NT2/D1 (cell line): ENCODE results near the gene NSL1.
A peak's percentile ranks its signal among the peaks of the same experiment; 100 is the strongest.

Experiments
- DNase-seq: peaks from one replicate; pipeline ENCODE4 v3.0.0-alpha.2; 2011; ENCODE audit warnings: low read depth, low spot score
- H3K27me3 ChIP-seq: 2 replicates; pipeline ENCODE4 v1.6.0; 2011; ENCODE audit warnings: mild to moderate bottlenecking; ENCODE audit not compliant: insufficient read length, insufficient read depth
- H3K36me3 ChIP-seq: 2 replicates; pipeline ENCODE4 v1.6.1; 2011; ENCODE audit warnings: mild to moderate bottlenecking, low read length, mixed read lengths; ENCODE audit not compliant: insufficient read depth, insufficient read length
- H3K4me1 ChIP-seq: 2 replicates; pipeline ENCODE4 v1.5.1; 2011; ENCODE audit not compliant: insufficient read depth, insufficient read length
- H3K4me3 ChIP-seq: 2 replicates; pipeline ENCODE4 v1.5.1; 2011; ENCODE audit warnings: low read depth; ENCODE audit not compliant: insufficient read length
- H3K9ac ChIP-seq: 2 replicates; pipeline ENCODE4 v1.6.0; 2011; ENCODE audit warnings: low read depth; ENCODE audit not compliant: insufficient read length
- H3K9me3 ChIP-seq: 2 replicates; pipeline ENCODE4 v1.5.1; 2011; ENCODE audit warnings: mild to moderate bottlenecking, low read length; ENCODE audit not compliant: insufficient read depth
- SUZ12 ChIP-seq: IDR thresholded peaks from 2 replicates; pipeline ENCODE4 v1.6.1; 2011; ENCODE audit not compliant: insufficient read length, insufficient read depth; ENCODE audit errors: extremely low read depth
- YY1 ChIP-seq: IDR thresholded peaks from 2 replicates; pipeline ENCODE4 v1.6.1; 2011; ENCODE audit not compliant: insufficient read length, insufficient read depth
- ZNF274 ChIP-seq: IDR thresholded peaks from 2 replicates; pipeline ENCODE4 v1.6.1; 2011; ENCODE audit warnings: mild to moderate bottlenecking, low read depth, low read length

NSL1 gene

DNA sequence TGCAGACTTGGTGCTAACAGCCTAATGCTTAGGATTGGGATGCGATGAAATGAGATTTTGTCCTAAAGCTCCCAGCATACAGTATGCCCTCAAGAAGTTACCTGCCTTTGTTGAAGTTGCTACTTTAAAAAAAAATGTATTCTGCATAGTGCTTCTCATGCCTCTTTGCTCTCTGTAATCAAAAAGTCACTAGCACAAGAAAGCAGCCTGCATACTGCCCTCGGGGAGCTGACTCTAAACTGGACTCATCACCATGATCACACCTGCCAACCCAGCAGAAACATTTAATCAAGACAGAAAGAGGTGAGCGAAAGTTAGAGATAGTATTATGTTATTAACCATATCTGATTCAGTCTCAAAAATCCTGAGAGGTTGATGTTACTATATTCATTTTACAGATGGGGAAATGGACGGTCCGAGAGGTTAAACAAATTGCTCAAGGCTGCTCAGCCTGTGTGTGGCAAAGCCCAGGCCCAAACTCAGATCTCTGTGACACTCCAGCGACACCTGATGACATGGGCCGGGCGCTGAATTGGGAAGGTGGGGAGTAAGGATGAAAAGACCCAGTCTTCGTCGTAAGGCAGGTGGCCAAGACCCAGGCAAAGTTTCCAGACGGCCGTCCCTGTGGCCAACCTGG, 93.0 kb downstream of the NSL1 start:
- Histone ChIP-seq H3K4me3 (peak overlapping the region; percentile 51), H3K36me3 (no peaks in the 10 kb centered on the region), H3K4me1 (peaks cover 4% of the 10 kb centered on the region), H3K9ac (peak overlapping the region; percentile 24), H3K27me3 (peaks cover 68% of the 10 kb centered on the region), H3K9me3 (no peaks in the 10 kb centered on the region)
- TF ChIP-seq YY1: no peak
- TF ChIP-seq SUZ12: no peak
- no peak for TF ChIP-seq ZNF274
- no peak for DNase-seq

DNA sequence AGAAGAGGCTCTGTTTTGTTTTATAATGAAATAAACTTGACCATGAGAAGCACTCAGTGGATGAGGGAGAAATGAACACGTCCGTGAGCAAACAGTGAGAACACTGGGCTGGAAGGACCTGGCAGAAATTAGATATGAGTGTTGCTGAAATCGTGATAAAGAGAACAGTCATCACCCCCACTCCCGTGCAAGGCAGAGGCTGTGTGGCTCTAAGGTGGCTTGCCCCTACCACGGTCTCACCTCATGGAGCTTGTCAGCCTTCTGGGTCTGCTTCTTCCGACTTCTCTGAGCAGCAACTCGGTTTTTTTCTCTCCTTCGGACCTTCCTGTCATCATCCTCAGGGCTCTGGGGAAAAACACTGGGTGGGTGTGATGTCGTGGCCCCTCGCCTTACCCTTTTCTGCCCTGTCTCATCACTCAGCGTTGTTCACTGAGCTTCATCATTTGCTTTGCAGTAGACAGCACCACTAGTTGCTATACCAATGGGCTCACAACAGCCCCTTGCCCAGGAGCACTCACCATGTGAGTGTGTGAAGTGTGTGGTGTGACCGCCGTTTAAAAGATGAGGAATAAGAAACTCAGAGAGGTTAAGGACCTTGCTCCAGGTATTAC, 94.8 kb downstream of the NSL1 start:
- H3K4me3 ChIP-seq: no peak overlapping the region
- H3K4me1 ChIP-seq: peaks cover 9% of the 10 kb centered on the region
- no peak overlapping the region for H3K9ac ChIP-seq
- H3K27me3 ChIP-seq: peaks cover 51% of the 10 kb centered on the region
- no peaks in the 10 kb centered on the region for H3K36me3 ChIP-seq
- H3K9me3 ChIP-seq: no peaks in the 10 kb centered on the region
- TF ChIP-seq YY1 (no peak), SUZ12 (no peak), ZNF274 (no peak)
- no peak for DNase-seq

- H3K4me1 ChIP-seq: peaks cover 9% of the 10 kb centered on the region
- no peak overlapping the region for H3K9ac ChIP-seq
- DNase-seq: peak; percentile 70
- TF ChIP-seq SUZ12 (no peak), ZNF274 (no peak), YY1 (no peak)
- H3K9me3 ChIP-seq: no peaks in the 10 kb centered on the region
- H3K4me3 ChIP-seq: no peak overlapping the region
- H3K36me3 ChIP-seq: no peaks in the 10 kb centered on the region
- H3K27me3 ChIP-seq: peaks cover 14% of the 10 kb centered on the region
These were observed 98.6 kb downstream of the NSL1 start for GRCh38 chr1:212692774-212693644.

GRCh38 chr1:212691561-212692071, 100.0 kb downstream of the NSL1 start:
- H3K4me3 ChIP-seq: no peak overlapping the region
- no peaks in the 10 kb centered on the region for H3K36me3 ChIP-seq
- peaks cover under 1% of the 10 kb centered on the region for H3K27me3 ChIP-seq
- H3K9me3 ChIP-seq: no peaks in the 10 kb centered on the region
- H3K4me1 ChIP-seq: peaks cover 9% of the 10 kb centered on the region
- TF ChIP-seq ZNF274: no peak
- no peak for TF ChIP-seq SUZ12
- no peak for TF ChIP-seq YY1
- H3K9ac ChIP-seq: no peak overlapping the region
- no peak for DNase-seq

GRCh38 chr1:212690816-212691403, 100.7 kb downstream of the NSL1 start:
- H3K4me1 ChIP-seq: peaks cover 9% of the 10 kb centered on the region
- no peak for DNase-seq
- TF ChIP-seq SUZ12: no peak
- no peak for TF ChIP-seq YY1
- no peak for TF ChIP-seq ZNF274
- no peak overlapping the region for H3K9ac ChIP-seq
- no peaks in the 10 kb centered on the region for H3K36me3 ChIP-seq
- H3K27me3 ChIP-seq: no peaks in the 10 kb centered on the region
- no peak overlapping the region for H3K4me3 ChIP-seq
- H3K9me3 ChIP-seq: no peaks in the 10 kb centered on the region

- H3K9me3 ChIP-seq: no peaks in the 10 kb centered on the region
- H3K4me3 ChIP-seq: no peak overlapping the region
- H3K27me3 ChIP-seq: no peaks in the 10 kb centered on the region
- no peak for DNase-seq
- H3K9ac ChIP-seq: no peak overlapping the region
- TF ChIP-seq ZNF274 (no peak), YY1 (no peak), SUZ12 (no peak)
- H3K36me3 ChIP-seq: no peaks in the 10 kb centered on the region
- peaks cover 9% of the 10 kb centered on the region for H3K4me1 ChIP-seq
These were observed 101.6 kb downstream of the NSL1 start for GRCh38 chr1:212689758-212690529.
